Measurements from ENCODE around the gene TM4SF5. TPM values are rescaled to one million over a fixed set of nuclear protein-coding genes. Genes with fewer than 3 reads are reported as not detected.
A peak's percentile ranks its signal among the peaks of the same experiment; 100 is the strongest.

The TM4SF5 gene, protein sequence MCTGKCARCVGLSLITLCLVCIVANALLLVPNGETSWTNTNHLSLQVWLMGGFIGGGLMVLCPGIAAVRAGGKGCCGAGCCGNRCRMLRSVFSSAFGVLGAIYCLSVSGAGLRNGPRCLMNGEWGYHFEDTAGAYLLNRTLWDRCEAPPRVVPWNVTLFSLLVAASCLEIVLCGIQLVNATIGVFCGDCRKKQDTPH
- total RNA-seq, result not detected in 2 replicates

DNA sequence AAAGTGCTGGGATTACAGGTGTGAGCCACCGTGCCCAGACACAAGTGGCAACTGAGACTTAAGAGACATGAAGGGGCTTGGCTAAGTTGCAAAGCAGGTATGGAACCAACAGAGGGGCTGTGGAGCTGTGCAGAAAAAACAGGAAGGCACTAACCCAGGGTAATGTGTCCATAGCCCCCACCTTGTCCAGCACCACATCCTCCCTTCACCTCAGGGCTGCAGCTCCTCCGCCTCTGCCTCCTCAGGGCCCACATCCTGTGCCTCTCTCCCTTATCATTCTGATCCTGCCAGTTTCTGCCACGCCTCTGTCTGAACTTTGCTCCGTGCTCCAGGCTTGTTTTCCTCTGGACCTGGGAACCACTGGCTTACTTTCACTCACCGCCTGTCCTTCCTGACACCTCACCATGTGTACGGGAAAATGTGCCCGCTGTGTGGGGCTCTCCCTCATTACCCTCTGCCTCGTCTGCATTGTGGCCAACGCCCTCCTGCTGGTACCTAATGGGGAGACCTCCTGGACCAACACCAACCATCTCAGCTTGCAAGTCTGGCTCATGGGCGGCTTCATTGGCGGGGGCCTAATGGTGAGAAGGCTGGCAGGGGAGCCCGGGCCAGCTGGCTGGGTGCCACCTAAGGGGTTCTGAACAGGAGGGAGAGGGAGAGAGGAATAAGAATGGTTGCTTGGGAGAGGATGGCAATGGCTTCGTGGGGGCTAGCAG, at the start of gene TM4SF5:
TSS of gene TM4SF5 (plus strand) at position 368 of the 716 bp plus-strand sequence. CDS start at position 405, 37 bp downstream.
- no peak for DNase-seq

DNA sequence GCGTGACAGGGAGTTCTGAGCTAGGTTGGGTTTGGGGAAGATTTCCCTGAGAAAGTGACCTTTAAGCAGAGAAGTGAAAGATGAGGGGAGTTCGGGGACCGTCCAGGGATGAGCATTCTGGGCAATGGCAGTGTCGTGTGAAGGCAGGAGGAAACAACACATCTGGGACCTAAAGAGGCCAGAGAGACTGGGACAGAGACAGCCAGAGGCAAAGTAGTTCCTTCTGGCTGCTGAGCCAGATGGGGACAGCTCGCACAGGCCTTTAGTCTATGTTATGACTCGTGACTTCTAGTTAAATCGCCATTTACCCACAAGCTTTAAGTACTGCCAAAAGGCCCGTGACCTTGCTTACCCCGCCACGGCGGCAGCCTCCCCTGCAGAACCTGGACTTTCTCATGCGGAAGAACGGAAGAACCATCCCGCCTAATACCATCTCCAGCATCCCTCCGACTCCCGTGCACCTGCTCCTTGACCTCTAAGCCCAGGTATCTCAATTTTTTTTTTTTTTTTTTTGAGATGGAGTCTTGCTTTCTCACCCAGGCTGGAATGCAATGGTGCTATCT, 48.9 kb upstream of the TM4SF5 start:
- no peak for DNase-seq

DNA sequence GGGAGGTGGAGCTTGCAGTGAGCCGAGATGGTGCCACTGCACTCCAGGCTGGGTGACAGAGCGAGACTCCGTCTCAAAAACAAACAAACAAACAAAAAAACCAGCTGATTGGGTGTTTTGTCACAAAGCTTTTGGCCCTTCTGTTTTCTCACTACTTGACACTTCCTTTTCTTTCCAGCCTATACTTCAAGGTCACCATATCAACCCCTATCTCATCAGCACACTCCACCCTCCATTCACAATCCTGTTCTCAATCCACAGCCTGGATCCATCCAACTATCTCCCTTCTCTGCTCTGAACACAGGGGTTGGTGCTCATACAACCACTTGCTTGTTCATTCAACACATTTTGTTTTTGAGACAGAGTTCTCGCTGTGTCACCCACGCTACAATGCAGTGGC, 47.0 kb upstream of the TM4SF5 start:
- no peak for DNase-seq

DNA sequence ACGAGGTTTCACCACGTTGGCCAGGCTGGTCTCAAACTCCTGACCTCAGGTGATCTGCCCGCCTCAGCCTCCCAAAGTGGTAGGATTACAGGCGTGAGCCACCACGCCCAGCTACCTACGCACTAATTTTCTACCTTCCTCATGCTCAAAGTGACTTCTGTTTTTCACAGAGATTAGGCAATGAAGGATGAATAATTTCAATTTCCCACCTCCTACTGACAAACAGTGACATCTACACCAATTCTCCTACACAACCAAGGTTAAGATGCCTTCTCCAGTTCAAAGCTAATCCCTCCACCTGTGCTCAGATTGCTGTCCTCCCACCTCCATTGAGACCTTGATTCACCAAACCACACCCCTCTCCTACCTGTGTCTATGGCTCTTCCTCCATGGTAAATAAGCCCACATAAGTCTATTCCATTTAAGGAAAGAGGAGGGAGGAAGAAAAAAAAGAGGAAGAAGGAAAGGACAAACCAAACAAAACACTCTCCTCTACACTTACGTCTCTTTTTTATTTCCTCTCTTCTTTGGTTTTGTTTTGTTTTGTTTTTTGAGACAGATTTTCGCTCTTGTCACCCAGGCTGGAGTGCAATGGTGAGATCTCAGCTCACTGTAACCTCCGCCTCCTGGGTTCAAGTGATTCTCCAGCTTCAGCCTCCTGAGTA, 45.9 kb upstream of the TM4SF5 start:
- no peak for DNase-seq

DNA sequence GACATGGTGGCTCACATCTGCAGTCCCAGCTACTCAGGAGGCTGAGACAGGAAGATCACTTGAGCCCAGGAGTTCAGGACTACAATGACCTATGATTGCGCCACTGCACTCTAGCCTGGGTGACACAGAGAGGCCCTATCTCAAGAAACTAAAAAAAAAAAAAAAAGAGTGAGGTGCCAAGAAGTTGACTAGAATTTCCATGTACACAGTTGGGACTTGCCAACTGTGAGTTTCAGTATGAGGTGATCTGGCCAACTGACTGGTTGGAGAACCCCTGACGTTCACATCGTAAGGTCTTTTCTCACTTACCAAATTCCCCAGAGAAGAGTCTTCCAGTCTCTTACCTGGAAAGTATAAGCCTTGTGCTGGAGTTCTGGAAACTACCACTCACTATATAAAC, 43.6 kb upstream of the TM4SF5 start:
- no peak for DNase-seq

DNA sequence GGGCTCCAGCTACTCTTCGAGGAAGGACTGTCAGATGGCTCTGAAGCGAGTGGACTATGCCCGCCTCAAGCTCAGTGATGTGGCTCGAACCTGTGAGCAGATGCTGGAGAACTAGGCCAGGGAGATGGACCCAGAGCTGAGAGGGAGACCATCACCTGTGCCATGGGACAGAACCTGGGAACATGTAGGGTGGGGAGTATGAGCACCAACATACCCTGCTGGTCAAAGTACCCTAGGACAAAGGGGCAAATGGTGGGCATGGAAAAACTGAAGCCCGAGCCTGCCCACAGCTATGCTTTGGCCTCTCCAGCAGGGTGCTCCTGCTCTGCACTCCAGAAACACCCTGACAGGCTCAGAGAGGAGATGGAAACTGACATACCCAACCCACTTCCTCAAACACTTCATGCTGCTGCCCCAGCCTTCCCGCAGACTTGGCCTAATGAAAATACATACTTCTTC, 38.6 kb upstream of the TM4SF5 start:
- peak; percentile 22 for DNase-seq

DNA sequence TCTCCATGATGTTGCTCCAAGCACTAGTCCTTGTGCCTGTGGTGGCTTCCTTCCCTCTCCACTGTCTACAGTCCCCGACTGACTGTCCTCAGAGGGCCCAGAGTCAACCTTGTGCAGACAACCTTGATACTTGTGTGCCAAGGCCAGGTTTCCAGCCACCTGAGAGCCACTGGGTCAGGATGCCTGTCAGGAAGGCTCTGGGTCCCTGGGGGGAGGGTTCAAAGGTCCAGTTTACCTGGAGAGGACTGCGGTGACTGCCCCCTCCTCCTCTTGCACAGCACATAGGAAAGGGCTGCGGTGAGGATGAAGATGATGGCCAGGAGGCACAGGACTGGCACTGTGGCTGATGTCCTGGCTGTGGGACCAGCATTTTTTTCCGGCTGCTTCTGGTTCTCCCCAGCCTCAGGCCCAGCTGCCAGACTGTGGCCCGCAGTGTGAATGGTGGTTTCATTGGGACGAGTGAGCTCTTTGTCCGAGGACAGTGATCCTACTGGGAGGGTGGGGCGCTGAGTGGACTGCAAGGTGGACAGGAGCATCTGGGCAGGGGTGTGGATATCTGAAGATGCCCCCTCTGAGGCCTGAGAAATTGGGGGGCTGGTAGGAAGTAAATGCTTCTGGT, 36.7 kb upstream of the TM4SF5 start:
- DNase-seq, result no peak

DNA sequence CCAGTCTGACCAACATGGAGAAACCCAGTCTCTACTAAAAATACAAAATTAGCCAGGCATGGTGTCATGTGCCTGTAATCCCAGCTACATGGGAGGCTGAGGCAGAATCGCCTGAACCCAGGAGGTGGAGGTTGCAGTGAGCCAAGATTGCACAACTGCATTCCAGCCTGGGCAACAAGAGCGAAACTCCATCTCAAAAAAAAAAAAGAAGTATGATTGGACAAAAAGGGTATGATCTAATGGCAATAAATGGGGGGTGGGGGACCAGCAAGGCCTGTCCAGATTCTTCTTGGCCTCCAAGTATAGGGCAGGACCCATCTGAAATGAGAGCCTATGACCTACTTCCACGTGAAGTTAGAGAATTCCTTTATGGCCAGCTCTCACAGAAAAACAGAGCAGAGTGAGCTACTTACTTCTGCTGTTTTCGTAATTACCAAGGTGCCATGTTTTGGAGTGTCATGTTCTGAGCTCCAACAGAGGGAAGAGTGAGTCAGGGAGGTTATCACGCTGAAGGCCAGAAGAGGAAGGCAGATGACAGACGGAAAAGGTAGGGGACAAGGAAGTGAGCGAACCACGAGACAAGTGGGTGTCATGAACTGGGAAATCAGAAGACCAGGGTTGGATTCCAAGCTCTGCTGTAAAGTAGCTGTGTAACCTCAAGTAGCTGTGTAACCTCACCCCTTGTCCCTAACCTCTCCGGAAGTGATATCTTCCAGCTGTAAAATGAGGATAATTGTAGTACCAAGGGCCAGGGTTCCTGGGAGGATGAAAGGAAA, 35.6 kb upstream of the TM4SF5 start:
- peak; percentile 53 for DNase-seq

DNA sequence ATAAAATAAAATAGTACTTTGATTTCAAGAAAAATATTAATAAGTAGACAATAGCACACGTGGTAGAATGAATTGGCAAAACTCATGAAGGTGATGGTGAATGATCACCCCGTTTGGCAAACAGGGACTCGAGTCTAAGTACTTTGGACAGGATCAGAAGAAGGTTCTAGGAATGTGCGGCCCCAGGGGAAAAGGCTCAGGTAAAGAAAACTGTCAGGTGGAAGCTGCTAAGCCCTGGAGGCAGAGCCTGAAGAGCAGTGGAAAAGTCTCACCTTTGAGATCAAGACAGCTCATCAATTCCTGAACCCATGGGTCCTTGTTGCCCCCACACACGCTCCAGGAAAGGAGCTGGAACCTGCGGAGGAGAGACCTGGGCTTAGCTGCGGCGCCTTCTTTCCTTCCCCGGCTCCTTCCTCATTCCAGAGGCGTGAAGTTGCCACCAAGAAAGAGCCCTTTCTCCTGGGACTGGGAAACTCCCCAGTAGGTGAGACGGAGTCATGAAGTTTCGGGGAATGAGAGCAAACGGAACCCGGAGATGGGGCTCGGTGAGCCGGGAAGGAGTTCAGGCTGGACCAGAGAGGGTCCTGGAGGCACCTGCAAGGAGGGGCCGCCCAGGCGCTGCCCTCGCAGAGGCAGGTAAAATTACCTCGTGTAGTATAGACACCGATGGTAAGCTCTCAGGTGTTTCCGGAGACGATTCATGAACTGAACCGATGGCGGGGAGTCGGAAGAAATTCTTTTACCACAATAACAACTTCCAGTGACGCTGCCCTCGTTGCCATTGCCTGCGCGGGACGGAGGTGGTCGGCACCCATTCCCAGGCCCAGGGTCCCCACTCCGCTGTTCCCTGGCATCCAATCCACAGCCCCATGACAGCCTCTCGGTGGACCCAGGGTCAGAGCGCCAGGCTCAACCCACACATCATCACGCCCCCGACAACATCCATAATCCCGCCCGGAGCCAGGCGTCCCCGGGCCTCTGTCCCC, 33.3 kb upstream of the TM4SF5 start:
- DNase-seq, result no peak

DNA sequence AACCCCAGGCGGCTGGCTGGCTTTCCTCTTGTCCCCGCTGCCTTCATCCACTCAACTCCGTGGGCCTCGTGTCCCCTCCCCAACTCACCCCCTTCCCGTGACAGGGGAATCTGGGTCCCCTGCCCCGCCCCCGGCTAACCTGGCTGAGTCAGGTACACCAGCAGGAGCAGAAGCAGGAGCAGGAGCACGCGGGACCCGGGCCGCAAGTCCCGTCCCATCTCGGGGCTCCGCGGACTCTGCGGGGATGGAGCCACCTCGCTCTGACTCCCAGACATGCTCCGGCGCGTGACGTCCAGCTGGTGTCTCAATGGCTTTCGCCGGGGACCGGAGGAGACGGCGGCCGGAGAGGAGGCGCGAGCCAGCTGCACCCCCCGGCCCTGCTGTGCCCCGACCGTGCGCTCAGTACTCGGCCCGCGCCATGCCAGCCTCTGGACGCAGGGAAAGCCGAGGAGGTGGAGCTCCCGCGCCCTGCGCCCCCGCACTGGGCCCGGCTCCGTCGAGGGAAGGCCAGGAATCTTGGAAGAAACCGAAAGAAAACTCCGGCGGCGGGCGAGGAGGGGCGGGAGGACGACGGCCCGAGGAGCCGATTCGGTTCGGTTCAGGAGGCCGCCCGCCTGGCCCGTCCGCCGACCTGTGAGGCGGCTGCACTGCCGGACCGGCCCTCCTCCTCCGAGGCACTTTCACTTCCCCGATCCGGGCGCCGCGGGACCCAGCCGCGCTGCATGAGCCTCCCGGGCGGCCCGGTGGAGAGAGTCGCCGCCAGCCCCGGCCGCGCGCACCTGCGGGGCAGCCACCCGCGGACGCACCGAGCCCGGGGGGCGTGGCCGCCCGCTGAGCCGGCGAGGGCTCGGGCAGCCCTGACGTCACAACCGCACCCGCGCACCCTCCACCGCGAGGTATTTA, 32.3 kb upstream of the TM4SF5 start, which contains the start of the genes CXCL16 and ZMYND15:
TSS of gene CXCL16 (minus strand) at position 807 of the 903 bp plus-strand sequence. CDS start at position 218, 589 bp downstream.
TSS of gene ZMYND15 (plus strand) at position 712 of the 903 bp plus-strand sequence. CDS start 716 bp downstream, outside the sequence.
- DNase-seq, result peak; percentile 55

DNA sequence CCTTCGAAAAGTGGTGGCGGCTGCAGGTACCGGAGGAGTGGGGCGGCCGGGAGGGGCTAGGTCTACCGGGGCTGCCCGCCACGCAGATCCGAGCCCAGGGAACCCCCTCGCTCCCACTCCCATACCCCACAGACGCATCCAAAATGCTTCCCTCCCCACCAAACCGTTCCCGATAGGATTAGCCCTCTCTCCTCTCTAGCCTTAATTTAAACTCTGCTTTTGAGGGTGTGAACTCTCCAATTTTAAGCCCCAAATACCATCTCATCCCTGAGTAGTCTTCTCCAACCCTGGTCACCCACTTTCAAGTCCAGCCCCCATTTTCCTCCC, 31.7 kb upstream of the TM4SF5 start:
- DNase-seq, result no peak

DNA sequence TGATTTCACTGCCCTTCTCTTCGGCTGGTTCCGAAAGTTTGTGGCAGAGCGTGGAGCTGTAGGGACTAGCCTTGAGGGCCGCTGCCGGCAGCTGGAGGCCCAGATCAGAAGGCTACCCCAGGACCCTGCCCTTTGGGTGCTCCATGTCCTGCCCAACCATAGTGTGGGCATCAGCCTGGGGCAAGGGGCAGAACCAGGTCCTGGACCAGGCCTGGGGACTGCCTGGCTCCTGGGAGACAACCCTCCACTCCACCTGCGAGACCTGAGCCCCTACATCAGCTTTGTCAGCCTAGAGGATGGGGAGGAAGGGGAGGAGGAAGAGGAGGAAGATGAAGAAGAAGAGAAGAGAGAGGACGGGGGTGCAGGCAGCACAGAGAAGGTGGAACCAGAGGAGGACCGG, 31.1 kb upstream of the TM4SF5 start:
- no peak for DNase-seq

DNA sequence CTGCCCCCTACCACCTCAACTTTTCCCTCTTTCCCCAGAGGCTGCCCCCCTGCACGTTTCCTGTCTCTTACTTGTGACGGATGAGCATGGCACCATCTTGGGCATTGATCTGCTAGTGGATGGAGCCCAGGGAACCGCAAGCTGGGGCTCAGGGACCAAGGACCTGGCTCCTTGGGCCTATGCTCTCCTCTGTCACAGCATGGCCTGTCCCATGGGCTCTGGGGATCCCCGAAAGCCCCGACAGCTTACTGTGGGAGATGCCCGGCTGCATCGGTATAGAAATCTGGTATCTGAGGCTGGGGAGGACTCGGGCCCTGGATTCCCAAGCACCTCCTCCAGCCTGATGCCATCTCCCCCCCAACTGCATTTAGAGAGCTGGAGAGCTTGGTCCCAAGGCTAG, 30.1 kb upstream of the TM4SF5 start:
- no peak for DNase-seq

DNA sequence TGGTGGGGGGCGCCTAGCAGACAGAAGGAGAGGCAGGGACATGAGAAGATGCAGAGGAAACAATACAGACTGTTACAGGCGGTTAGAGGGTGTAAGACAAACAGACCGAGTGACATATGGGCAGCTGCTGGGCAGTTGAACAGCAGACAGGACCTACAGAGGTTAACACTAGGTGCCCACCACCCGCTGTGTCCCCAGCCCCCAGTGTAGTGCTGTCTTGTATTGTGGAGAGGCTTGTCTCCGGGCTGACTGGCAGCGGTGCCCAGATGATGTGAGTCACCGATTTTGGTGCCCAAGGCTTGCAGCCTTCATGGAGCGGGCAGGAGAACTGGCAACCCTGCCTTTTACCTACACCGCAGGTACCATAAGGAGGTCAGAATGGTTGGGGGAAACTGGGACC, 29.6 kb upstream of the TM4SF5 start:
- DNase-seq, result no peak

DNA sequence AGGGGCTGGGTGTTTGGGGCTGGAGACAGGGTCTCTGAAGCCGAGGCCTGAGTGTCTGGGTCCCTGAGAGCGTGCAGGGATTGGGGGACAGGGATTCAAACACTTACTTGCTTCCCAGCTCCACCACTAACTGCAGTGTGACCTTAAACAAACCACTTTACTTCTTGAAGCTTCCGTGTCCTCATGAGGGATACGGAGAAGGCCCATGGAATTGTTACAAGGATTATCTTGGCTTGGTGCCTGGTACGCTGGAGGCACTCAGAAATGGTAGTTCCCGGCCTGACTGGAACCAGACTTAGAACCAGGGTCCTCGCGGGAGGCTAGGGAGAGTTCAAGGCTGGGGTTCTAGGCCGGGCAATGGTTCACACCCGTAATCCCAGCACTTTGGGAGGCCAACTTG, 29.1 kb upstream of the TM4SF5 start:
- DNase-seq, result peak; percentile 32

DNA sequence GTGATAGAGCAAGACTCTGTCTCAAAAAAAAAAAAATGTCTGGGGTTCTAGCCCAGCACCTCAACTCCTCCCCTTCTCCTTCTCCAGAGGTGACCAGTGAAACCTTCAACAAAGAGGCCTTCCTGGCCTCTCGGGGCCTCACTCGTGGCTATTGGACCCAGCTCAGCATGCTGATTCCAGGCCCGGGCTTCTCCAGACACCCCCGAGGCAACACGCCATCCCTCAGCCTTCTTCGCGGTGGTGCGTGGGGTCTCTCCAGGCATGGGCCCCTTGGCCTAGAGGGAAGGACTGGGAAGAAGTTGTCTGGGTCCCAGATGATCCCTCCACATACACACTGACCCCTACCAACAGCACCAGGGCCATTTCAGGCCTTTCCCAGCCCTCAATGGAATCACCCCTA, 28.5 kb upstream of the TM4SF5 start:
- DNase-seq, result no peak

DNA sequence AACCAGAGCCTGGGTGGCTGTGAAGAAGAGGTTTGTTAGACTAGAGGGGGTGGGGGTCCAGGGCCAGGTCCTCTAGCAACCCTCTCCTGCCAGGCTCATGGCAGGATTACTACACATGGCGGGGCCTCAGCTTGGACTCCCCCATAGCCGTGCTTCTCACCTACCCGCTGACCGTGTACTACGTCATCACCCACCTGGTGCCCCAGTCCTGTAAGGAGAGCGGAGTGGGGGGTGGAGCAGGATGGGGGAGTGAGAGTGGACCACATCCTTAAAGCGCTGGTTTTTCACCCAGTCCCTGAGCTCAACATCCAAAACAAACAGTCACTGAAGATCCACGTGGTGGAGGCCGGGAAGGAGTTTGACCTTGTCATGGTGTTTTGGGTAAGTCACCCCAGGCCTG, 27.8 kb upstream of the TM4SF5 start:
- no peak for DNase-seq

DNA sequence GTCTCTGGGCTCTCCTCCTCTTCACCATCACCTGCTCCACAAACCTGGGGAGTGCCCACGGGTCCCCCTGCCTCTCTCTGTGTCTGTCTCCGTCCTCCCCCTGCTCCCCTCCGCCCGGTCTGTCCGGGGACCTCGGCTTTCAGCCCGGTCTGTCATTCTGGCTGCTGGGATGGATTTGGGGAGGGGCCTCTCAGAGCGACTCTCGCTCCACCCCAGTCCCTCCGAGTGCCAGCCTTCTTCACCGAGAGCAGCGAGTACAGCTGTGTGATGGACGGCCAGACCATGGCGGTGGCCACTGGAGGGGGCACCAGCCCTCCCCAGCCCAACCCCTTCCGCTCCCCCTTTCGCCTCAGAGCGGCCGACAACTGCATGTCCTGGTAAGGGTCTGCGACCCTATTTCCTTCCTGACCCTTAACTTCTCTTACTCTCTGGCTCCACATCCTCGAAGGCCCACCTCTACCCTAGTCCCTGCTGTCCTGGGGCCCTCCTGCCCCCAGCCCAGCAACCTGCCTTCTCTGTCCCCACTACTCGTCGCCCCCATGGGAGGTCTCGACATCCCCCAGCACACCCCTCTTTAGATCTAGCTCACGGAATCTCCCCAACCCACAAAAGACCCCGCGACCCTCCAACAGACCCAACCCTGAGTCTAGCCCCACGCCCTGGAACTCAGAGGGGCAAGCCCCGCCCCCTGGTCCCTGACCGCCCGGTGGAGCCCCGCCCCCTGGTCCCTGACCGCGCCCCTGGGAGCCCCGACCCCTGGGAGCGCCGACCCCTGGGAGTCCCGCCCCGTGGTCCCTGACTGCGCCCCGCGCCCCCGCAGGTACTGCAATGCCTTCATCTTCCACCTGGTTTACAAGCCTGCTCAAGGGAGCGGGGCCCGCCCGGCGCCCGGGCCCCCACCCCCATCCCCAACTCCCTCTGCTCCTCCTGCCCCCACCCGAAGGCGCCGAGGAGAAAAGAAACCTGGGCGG, 26.4 kb upstream of the TM4SF5 start:
- no peak for DNase-seq

DNA sequence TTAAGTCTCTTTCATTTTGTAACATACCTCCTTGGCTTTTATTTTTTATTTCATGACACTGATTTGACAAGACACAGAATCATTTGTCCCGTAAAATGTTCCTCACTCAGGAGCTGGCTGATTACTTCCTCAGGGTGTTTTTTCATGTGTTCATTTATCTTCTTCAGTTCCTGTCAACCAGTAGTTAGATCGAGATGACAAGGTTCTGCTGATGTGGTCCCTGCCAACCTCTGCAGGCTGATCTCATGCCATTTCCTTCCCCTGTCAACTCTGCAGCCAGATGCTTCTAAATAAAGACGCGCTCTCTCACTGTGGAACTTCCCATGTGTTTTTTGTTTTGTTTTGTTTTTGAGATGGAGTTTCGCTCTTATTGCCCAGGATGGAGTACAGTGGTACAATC, 23.8 kb upstream of the TM4SF5 start:
- DNase-seq, result peak; percentile 64

Data from dermis blood vessel endothelial cell (primary cell).